BJ (cell line): Measurements from ENCODE around the gene RHD. TPM values are rescaled to one million over a fixed set of nuclear protein-coding genes. Genes with fewer than 3 reads are reported as not detected.
A peak's percentile ranks its signal among the peaks of the same experiment; 100 is the strongest.
"Not testable (repeated sequence)": the region's sequence is repeated elsewhere in the genome, so short reads cannot be mapped to it uniquely, and the experiment has no call there.

Source experiments
- CTCF ChIA-PET: fragments of 350-600 bp; formaldehyde crosslinking; extraction: SDS; loops from one replicate; lab custom pipeline; 2021; ENCODE audit warnings: antibody characterized with exemption, inconsistent platforms; lab: Yijun Ruan, JAX
- POLR2A ChIA-PET: fragments of 300-600 bp; sonication (Branson Sonifier 250); formaldehyde crosslinking; extraction: SDS; loops from one replicate; lab custom pipeline; 2021; ENCODE audit warnings: antibody characterized with exemption; lab: Charles Lee
- DNase-seq: peaks from one replicate; pipeline ENCODE4 v3.0.0-alpha.2; 2011; ENCODE audit warnings: low read depth
- H3K27me3 ChIP-seq: 2 replicates; pipeline ENCODE4 v1.6.0; 2011; ENCODE audit warnings: low read length; ENCODE audit not compliant: control insufficient read depth, insufficient read depth
- H3K36me3 ChIP-seq: 2 replicates; pipeline ENCODE4 v1.5.1; 2011; ENCODE audit warnings: low read length; ENCODE audit not compliant: control insufficient read depth, insufficient read depth
- H3K4me3 ChIP-seq: 2 replicates; pipeline ENCODE4 v1.5.1; 2011; ENCODE audit warnings: low read depth, mild to moderate bottlenecking, control low read depth, low read length
- CTCF ChIP-seq: IDR thresholded peaks from 2 replicates; pipeline ENCODE4 v1.5.1; 2011; ENCODE audit warnings: low read depth, mild to moderate bottlenecking, control low read depth, inconsistent platforms, low read length, moderate library complexity; ENCODE audit not compliant: insufficient read depth
- polyA plus RNA-seq: library from polyadenylated mRNA; depleted of rRNA; stranded (reverse); fragments of >200 nt; gene quantifications from 2 replicates; pipeline ENCODE4 v1.2.3, GENCODE V29; 2011

RHD gene
- polyA plus RNA-seq, 1 experiment, result 0.10 TPM

GRCh38 chr1:25266554-25267287 lies 5.6 kb upstream of the RHD start:
- peak overlapping the region; percentile 50 for H3K4me3 ChIP-seq
- TF ChIP-seq CTCF, result 0 out of 2 replicates have a peak, but pooled peaks have one; percentile 16
- POLR2A ChIA-PET, result not testable (repeated sequence)

GRCh38 chr1:25267288-25268142 lies 4.8 kb upstream of the RHD start:
- H3K36me3 ChIP-seq, CTCF ChIA-PET, DNase-seq, H3K27me3 ChIP-seq: not testable (repeated sequence)
- POLR2A ChIA-PET, result interaction anchor here (0.6 kb wide), 1 partner anchor 1920 kb away, joined by 5 read pairs; no protein-coding TSS in a partner anchor
- H3K4me3 ChIP-seq, result peak overlapping the region; percentile 52

More at GRCh38 chr1:25266554-25267287, 5.6 kb upstream of the RHD start:
- CTCF ChIA-PET, DNase-seq, H3K27me3 ChIP-seq, H3K36me3 ChIP-seq: not testable (repeated sequence)

- H3K4me3 ChIP-seq, result peak overlapping the region; percentile 52
- POLR2A ChIA-PET, result interaction anchor here (0.6 kb wide), 1 partner anchor 1919 kb away, joined by 5 read pairs; no protein-coding TSS in a partner anchor
- H3K36me3 ChIP-seq, H3K27me3 ChIP-seq, CTCF ChIA-PET, DNase-seq: not testable (repeated sequence)
These were observed 4.1 kb upstream of the RHD start for GRCh38 chr1:25268143-25268760.

- H3K4me3 ChIP-seq, H3K27me3 ChIP-seq, H3K36me3 ChIP-seq, DNase-seq, POLR2A ChIA-PET, CTCF ChIA-PET: not testable (repeated sequence)
These were observed 3.3 kb downstream of the RHD start for GRCh38 chr1:25275648-25276047.

- POLR2A ChIA-PET, H3K4me3 ChIP-seq, H3K27me3 ChIP-seq, CTCF ChIA-PET, H3K36me3 ChIP-seq, DNase-seq: not testable (repeated sequence)
These were observed 5.0 kb downstream of the RHD start for GRCh38 chr1:25277295-25277694.

GRCh38 chr1:25278358-25278757 lies 6.0 kb downstream of the RHD start:
- DNase-seq, CTCF ChIA-PET, H3K27me3 ChIP-seq, H3K4me3 ChIP-seq, POLR2A ChIA-PET, H3K36me3 ChIP-seq: not testable (repeated sequence)

GRCh38 chr1:25278790-25279189 lies 6.5 kb downstream of the RHD start:
- CTCF ChIA-PET, H3K36me3 ChIP-seq, DNase-seq, H3K4me3 ChIP-seq, H3K27me3 ChIP-seq, POLR2A ChIA-PET: not testable (repeated sequence)

GRCh38 chr1:25279693-25280111 lies 7.4 kb downstream of the RHD start:
- POLR2A ChIA-PET, result interaction anchor here (0.7 kb wide), 1 partner anchor 47 kb away, joined by 11 read pairs; no protein-coding TSS in a partner anchor
- H3K36me3 ChIP-seq, CTCF ChIA-PET: not testable (repeated sequence)

GRCh38 chr1:25285862-25286261 lies 13.6 kb downstream of the RHD start:
- CTCF ChIA-PET, POLR2A ChIA-PET, H3K36me3 ChIP-seq, H3K4me3 ChIP-seq, H3K27me3 ChIP-seq, DNase-seq: not testable (repeated sequence)

More at GRCh38 chr1:25279693-25280111, 7.4 kb downstream of the RHD start:
- not testable (repeated sequence) for H3K27me3 ChIP-seq, DNase-seq, H3K4me3 ChIP-seq

- DNase-seq, H3K36me3 ChIP-seq, CTCF ChIA-PET, H3K27me3 ChIP-seq, H3K4me3 ChIP-seq, POLR2A ChIA-PET: not testable (repeated sequence)
These were observed 14.9 kb downstream of the RHD start for GRCh38 chr1:25287164-25287563.

- CTCF ChIA-PET, H3K27me3 ChIP-seq, H3K4me3 ChIP-seq, POLR2A ChIA-PET, DNase-seq, H3K36me3 ChIP-seq: not testable (repeated sequence)
These were observed 16.3 kb downstream of the RHD start for GRCh38 chr1:25288573-25289101.
